ENCODE data around the gene SMG6.

The SMG6 gene

DNA sequence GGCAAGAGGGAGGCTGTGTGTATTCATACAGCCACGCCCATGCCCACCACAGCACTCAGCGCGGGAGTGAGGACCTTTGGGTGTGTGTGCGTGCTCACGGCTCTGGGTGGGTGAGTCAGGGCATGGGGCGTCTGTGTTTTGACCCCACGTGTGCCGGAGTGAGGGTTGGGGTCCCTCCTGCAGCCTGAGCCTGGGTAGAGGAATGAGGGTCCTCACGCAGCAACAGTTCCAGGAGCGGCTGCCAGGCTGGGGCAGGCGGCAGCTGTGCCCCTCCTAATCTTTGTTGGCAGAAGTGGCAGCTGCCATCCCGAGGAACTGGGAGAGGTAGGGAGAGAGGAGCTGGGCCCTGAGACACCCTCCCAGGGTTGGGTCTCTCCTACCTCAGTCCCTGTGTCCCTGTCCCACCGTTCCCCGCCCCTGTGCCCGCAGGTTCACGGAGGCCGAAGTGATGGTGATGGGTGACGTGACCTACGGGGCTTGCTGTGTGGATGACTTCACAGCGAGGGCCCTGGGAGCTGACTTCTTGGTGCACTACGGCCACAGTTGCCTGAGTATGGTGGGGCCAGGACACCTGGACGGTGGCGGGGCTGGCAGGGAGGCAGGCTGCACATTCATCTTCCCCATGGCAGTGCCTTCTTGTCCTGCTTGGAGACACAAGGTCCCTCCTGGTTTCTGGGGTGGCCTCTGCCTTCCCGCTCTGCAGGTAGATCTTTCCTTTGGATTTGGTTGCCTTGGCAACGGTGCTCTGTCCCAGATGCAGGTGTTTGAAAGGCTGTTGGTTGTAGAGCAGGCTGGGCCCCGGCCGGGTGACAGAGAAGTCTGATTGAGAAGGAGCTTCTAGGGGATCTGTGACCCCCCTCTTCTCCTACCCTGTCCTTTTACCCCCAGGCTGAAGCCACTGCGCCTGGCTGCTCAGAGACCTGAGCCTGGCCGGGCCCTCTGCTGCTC, 267.8 kb downstream of the SMG6 start:
- in situ Hi-C loops (cut with HindIII; ENCODE audit: low sequenced_read_pairs): no loop called here

DNA sequence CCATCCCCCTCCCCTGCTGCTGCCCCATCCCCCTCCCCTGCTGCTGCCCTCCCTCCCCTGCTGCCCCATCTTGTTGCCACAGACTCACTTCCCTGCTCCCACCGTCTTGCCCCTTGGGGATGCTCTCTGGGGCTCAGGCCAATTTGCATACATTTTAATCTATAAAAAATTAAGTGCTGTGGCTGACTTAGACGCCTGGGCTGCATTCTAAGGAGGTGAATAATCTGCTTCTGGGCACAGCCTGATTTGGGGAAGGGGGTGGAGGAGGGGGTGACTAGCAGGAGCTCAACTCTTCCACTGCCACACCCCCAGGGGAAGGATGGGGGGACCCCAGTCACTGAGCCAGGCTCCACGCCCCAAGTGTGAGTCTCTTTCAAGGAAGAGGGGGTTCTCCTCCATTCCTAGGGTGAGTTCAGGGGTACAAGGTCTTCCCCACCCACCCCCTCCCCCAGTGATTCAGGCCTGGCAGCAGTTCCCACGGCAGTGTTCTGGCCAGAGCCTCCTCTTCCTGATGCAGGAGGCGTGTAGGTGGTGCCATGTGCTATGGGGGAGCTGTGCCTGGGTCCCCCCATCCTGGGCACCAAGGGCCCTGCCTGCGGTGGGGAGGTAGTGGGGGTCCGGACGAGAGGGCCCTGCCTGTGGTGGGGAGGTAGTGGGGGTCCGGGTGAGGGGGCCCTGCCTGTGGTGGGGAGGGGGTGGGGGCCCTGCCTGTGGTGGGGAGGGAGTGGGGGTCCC, 268.6 kb downstream of the SMG6 start:
- in situ Hi-C loops (cut with HindIII; ENCODE audit: low sequenced_read_pairs): no loop called here

DNA sequence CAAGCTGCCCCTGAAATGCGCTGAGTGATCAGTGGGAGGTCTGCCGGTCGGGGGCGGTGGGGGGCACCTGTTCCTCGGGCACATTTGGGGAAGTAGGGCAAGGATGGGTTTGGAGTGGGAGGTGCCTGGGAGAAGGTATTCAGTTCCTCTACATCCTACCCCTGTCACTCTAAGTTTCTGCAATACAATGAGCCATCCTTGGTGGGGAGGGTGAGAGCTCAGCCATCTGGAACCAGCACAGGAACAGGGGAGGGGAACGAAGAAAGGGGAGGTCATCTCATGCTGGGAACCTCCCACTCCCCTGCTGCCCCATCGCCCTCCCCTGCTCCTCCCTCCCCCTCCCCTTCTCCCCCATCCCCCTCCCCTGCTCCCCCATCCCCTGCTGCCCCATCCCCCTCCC, 269.4 kb downstream of the SMG6 start:
- in situ Hi-C loops (cut with HindIII; ENCODE audit: low sequenced_read_pairs): no loop called here

DNA sequence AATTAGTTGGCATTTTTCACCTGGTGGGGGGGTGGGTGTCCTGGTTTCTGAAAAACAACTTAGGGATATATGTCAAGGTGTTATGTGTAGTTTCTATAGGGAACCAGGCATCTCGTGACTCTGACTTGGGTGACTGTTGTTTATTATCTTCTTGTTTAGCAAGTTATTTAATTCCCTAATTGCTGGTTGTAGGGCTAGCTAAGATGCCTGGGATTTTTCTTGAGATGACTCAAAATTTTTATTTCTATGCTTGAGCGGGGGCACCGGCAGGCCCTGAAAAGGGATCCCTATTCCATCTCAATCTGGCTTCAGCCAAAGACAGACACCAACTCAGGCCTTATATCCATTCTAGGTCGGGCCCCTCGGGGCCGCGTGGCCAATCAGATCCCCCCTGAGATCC, 270.4 kb downstream of the SMG6 start:
- in situ Hi-C loops (cut with HindIII; ENCODE audit: low sequenced_read_pairs): no loop called here

DNA sequence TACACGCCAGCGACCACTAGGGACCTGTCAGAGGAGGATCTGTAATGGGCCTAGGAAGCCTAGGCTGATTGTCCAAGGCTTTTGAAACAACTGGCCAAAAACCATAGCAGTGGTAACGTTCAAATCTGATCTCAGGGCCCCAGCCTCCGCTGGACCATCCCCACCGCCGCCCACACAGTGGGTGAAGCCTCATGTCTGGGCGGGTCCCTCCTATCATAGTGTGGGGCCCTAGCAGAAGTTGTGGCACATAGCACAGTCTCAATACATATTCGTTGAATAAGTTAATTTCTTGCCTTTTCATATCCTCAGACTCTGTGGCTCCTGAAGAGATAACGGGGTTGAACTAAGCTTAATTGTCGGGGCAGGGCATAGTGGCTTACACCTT, 272.8 kb downstream of the SMG6 start:
- in situ Hi-C loops (cut with HindIII; ENCODE audit: low sequenced_read_pairs): no loop called here

DNA sequence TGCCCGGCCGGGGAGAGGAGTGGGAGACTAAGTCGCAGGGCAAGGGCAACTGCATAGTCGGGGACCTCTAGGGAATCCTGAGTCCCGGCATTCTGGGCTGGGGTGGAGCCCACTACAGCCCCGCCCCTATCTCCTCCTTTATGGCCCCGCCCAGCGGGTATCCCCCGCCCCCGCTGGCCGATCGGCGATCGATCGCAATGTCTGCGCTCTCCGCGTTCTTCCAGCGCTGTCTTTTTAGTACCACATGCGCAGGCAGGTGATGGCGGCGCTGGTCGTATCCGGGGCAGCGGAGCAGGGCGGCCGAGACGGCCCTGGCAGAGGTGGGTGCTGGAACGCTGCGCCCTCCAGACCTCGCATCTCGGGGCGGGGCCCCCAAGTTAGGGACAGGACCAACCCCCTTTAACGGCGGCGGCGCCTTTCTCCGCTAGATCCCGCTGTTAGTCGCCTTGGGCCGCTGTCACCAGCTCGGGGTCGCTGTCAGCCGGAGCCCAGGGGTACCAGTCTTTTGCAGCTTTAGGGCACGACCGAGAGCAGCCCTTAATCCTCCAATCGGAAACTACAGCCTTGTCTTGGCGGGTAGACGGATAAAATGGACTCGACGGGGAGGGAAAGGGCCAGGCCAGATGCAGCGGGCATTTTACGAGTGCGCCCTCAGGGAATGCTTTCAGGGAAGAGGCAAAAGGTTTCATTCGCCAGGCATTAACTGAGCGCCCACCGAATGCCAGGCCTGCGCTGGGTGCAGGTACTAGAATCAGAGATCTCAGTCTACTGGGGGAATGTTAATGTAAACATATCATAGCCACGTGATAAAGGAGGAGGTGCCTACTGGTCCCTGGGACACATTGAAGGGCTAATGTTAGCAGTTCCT, 273.4 kb downstream of the SMG6 start, which contains the start of gene DPH1:
Gene DPH1 (plus strand): TSS at position 243 of the 868 bp plus-strand sequence. CDS start 17 bp downstream, at position 260.
- in situ Hi-C loops (cut with HindIII; ENCODE audit: low sequenced_read_pairs): no loop called here

DNA sequence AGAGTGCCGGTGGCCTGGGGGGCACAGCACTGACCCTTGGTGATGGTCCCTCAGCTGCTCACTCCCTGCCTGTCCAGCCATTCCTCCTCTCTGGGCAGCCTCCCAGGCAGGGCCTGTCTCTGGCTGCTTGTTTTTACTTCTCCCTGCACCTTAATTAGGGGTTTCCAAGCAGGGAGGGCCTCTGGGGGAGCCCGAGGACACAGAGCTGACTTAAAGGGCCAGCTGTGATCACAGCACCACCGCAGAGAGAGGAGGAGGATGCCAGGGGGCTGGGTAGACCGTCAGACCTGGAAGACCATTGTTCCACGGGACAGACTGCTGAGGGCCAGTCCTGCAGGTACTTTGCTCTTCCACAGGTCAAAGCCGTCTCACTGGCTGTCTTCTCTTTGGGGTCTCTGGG, 274.8 kb downstream of the SMG6 start:
- in situ Hi-C loops (cut with HindIII; ENCODE audit: low sequenced_read_pairs): no loop called here

DNA sequence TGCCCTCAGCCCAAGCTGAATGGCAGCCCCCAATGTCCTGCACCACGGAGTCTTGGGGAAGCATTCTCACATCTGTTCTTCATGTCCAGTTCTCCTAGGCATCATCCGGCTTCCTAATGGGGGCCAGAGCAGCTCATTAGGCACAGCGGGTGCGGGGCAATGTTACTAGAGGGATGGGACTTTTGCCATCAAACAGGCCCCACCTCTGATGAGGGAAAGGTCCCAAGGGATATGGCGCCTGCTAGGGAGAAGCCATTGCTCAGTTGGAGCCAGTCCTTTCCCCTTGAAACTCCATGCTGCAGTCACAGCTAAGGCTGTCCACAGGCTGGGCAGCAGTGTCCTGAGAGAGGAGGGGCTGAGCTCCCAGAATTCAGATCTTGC, 275.4 kb downstream of the SMG6 start:
- in situ Hi-C loops (cut with HindIII; ENCODE audit: low sequenced_read_pairs): no loop called here

DNA sequence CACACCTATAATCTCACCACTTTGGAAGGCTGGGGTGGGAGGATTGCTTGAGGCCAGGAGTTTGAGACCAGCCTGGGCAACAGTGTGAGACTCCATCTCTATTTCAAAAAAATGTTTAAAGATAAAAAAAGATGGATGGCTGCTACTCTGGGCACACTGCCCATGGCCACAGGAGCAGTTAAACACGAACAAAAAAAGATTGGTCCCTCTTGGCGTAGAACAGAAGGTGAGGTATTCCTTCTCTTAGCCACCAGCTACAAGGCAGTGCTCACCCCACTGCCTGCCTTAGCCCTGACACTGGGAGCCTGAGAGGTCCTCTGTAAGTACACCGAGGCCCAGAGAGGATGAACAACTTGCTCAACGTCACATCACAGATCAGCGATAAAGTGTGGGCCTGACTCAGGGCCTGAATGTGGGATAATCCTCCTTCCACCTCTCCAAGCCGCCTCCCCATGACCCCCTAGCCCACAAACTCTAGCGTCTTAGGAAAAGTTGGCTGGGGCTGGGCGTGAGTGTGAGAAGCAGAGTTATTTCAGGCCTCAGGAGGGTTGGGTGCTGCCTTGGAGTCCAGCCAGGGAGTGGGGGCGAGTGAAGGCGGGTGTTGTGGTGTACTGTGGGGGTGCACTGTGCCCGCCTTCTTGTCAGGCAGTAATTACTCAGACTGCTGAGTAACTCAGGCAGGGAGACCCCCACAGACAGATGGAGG, 275.9 kb downstream of the SMG6 start:
- in situ Hi-C loops (cut with HindIII; ENCODE audit: low sequenced_read_pairs): no loop called here

DNA sequence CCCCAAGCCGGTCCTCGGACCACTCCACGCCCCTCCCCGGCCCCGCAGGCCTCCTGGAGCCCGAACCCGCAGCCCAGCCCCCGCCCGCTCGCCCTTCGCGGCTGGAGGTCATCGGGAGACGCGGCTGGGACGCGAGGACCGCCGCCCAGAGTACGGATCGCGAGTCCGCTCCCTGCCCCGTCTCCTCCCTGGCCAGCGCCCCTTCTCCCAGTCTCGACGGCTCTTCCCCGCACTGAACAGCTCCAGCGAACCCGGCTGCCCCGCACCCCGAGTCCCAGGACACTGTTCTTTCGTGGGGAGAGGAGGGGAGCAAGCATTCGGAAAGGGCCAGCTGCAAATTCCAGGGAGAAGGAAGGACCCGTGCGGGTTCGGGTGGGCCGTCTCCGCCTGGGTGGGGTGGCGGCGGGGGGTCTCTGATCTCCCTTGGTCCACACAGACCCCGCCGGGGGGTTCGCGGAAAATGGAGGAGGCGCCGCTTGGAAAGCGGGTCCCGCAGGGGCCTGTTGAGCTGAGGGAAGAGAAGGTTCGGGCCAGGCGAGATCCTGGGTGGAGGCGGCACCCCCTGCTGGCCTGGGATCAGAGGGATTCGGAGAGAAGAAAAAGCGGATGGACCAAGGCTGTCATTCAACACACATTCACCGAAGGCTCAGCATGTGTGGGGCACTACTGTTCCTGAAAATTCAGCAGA, 277.8 kb downstream of the SMG6 start:
- in situ Hi-C loops (cut with HindIII; ENCODE audit: low sequenced_read_pairs): no loop called here

DNA sequence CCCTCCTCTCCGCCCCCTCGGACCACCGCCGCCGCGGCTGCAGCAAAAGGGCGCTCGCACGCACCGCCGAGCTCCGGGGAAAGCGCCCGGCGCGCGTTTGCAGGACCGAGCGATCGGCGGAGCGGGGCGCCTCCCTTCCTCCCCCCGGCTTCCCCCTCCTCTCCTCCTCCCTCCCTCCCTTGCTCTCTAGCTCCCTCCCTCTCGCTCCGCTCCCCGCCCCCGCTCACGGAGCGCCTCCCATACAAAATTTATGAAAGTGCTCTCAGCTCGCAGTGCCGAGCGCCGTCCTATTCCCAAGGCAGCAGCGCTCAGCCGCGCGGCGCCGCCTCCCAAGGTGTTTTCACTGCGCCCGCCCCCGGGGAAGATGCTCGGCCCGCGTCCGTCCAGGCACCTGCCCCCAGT, 278.4 kb downstream of the SMG6 start, which contains the start of gene RTN4RL1:
Gene RTN4RL1 (minus strand): TSS at position 115 of the 402 bp plus-strand sequence. CDS start 469 bp downstream, outside the sequence.
- in situ Hi-C loops (cut with HindIII; ENCODE audit: low sequenced_read_pairs): no loop called here

DNA sequence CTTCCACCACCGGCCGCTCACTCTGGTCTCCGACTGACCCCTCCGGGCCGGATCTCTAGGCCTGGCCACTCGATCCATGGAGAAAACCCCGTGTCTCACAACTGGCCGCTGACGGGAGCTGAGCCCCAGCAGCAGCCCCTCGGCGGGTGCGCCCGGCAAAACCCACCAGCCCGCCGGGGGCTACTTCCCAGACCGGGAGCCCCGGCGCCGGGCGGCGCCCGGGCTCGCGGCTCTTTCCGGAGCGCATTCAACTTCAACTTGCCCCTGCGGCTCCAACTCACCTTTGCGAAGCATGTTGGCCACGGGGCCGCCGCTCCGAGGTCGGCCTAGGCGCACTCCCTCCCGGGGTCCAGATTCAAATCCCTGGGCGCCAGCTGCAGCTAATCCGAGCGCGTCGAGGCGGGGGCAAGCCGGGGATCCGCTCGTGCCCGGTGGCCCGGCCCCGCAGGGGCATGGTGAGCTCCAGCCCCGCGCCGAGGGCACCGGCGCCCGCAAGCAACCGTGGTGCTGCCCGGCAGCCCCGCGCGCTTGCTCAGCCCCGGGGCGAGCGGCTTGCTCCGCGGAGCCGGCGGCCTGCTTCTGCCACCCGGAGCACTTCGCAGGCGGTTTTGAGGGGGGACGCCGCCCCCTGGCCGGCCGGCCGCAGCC, 278.9 kb downstream of the SMG6 start:
- in situ Hi-C loops (cut with HindIII; ENCODE audit: low sequenced_read_pairs): no loop called here

DNA sequence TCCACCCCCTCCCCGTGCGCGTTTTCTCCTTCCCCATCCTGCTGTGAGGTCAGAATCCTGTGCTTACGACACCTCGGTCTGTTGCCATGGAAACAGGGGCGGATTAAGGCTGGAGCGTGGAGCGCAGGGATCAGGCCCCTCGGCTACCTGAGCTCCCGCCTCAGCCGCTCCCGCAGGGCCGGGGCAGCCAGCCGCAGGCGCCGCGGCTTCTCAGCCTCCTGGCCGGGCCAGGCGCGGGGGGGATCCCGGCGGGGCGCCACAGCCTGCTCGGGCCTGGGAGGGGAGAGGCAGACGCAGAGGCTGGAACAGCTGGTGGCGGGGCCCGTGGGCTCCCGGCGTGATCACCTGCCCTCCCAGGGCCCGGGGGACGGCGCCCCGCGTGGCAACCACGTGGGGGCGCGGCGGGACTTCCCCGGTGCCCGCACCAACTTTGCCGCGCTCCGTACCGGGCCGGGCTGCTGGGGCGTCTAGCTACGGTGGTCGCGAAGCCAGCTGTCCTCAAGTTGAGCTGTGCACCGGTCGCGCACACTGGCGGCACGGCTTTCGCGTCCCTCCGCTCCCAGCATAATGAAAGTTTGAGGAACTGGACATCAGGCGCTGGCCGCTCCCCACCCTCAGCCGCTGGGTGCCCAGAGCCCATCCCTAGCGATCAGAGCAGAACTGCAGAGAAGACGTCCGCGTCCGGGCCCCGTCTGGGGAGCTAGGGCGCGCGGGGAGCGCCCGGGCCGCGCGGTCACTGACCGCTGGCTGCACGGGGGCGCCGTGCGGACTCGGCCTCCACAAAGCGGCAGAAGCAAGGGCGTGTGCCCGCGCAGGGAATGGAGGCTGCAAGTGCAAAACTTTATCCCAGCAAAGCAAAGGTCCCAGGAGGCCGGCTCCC, 279.7 kb downstream of the SMG6 start:
- in situ Hi-C loops (cut with HindIII; ENCODE audit: low sequenced_read_pairs): no loop called here

DNA sequence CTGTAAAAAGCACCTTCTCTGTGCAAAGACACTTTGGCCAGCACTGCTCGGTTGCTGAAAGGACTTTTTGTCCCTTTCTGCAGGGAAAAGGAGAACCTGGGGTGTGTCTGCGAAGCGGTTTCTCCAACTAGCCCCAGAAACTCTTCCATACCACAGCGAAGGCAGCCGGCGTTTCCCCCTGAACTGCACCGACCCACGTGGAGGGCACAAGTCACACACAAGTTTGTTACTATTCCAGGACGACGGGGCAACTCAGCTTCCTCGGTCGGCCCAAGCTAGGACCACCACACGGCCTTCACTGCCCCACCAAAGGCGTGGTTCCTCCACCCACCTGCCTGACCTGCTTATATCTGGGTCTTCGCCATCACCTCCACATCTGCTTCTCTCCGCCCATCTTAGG, 280.3 kb downstream of the SMG6 start:
- in situ Hi-C loops (cut with HindIII; ENCODE audit: low sequenced_read_pairs): no loop called here

DNA sequence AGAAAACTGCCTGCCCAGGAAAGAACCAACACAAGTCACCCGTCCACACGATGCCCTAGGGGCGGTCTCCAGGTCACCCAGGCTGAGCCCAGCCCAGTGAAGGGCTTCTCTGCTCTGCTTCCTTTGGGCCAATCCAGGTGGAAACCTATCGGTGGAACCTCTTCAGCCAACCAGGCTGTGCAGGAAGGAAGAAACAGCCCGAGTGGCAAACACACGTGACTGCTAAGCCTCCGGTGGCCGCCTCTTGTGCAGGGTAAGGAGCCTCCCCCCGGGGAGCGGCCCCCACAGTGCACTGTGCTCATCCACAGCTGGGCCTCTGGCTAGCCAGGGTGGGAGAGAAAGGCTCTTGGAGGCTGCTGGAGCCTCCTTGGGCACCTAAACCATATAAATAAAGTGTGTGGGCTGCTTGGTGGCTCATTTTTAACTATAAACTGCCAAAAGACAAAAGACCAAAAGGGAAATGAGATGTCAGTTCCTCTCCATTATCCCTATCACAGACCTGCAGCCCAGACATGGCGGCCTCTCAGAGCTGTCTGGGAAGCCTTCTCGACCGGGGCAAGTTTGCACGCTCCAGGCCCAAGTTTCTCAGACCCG, 280.8 kb downstream of the SMG6 start:
- in situ Hi-C loops (cut with HindIII; ENCODE audit: low sequenced_read_pairs): no loop called here

DNA sequence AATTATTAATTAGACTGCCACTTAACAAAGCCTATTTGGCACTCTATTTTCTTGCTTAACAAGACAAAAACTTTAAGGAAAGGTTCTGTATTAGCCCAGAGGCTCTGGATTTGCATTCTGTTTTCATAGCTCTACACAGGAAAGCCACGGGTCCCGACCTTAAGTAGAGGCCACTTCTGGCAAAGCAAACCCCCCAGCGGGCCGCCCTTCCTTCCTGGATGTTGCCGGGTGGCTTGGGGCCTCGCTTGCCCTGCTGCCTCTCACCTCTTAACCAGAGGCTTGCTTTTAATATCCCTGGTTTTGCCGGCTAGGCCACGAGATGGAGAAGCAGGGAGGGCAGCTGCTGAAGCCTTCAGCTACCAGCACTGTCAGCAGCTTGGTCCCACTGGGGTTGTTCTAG, 282.9 kb downstream of the SMG6 start:
- in situ Hi-C loops (cut with HindIII; ENCODE audit: low sequenced_read_pairs): no loop called here

DNA sequence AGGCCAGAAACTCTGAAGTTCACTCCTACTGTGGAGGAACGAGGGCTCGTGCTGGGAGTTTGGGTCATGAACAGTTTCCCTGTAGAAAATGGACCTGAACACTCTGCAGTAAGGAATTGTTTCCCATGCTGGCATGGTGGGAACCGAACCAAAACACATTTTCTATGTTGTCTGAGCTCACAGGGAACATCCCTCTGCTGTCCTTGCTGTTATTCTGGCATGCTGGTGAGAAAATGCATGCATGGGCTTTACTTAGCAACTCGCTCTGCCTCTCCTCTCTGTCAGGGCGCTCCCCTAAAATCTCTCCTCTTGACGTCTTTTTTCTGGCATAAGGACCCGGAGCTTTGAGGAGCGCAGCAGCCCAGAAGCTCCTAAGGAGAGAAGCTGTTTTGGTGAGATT, 283.9 kb downstream of the SMG6 start:
- in situ Hi-C loops (cut with HindIII; ENCODE audit: low sequenced_read_pairs): no loop called here

Data from DLD1 (cell line).